CD14-positive monocyte (primary cell): Measurements from ENCODE around the gene DLGAP1. TPM values are rescaled to one million over a fixed set of nuclear protein-coding genes. Genes with fewer than 3 reads are reported as not detected.
A peak's percentile ranks its signal among the peaks of the same experiment; 100 is the strongest.

Source experiments
- DNase-seq, 3 donors: peaks; one replicate each; pipeline ENCODE4 v3.0.0-alpha.2; 2011 to 2022
- H2AFZ ChIP-seq: 2 replicates; pipeline ENCODE4 v1.6.0; 2012; ENCODE audit warnings: mild to moderate bottlenecking, low read depth, low read length, inconsistent platforms; ENCODE audit not compliant: insufficient read depth, poor library complexity, severe bottlenecking
- H3K27ac ChIP-seq, 2 donors: 1 replicate in 1 of 2; 2 replicates in 1 of 2; pipeline ENCODE4 v1.5.1; 2012 to 2013; ENCODE audit warnings: low read length in 2 of 2, control low read depth in 1 of 2, inconsistent platforms in 1 of 2, low read depth in 1 of 2, mild to moderate bottlenecking in 1 of 2
- H3K27me3 ChIP-seq, 2 donors: one replicate each; pipeline versions ENCODE4 v1.6.0 to v1.6.1; 2011 to 2013; ENCODE audit warnings: low read length in 2 of 2; ENCODE audit not compliant: control insufficient read depth in 2 of 2, insufficient read depth in 2 of 2
- H3K36me3 ChIP-seq, 2 donors: replicated peaks in 1 of 2; 1 replicate in 1 of 2; 2 replicates in 1 of 2; pipeline versions ENCODE4 v1.5.1 to v1.6.1; 2012 to 2013; ENCODE audit warnings: low read length in 2 of 2, control low read depth in 1 of 2, inconsistent platforms in 1 of 2, mild to moderate bottlenecking in 1 of 2; ENCODE audit not compliant: insufficient read depth in 2 of 2, control insufficient read depth in 1 of 2
- H3K4me1 ChIP-seq, 2 donors: 1 replicate in 1 of 2; 2 replicates in 1 of 2; pipeline versions ENCODE4 v1.5.1 to v1.6.1; 2012 to 2013; ENCODE audit warnings: low read length in 2 of 2, control low read depth in 1 of 2, inconsistent platforms in 1 of 2, mild to moderate bottlenecking in 1 of 2, moderate library complexity in 1 of 2; ENCODE audit not compliant: insufficient read depth in 2 of 2, control insufficient read depth in 1 of 2
- H3K4me2 ChIP-seq: replicated peaks from 2 replicates; pipeline ENCODE3; 2012; ENCODE audit warnings: low read length, moderate library complexity, mild to moderate bottlenecking; ENCODE audit not compliant: poor library complexity, severe bottlenecking; ENCODE audit errors: extremely low read depth
- H3K4me3 ChIP-seq, 3 experiments: fragments of 200-600 bp in 1 of 3; sonication (generic) in 1 of 3; replicated peaks in 1 of 3; 1 replicate in 2 of 3; 2 replicates in 1 of 3; pipeline ENCODE4 v1.5.1; 2011 to 2013; ENCODE audit warnings: low read length in 3 of 3, mild to moderate bottlenecking in 3 of 3, control low read depth in 2 of 3, low read depth in 2 of 3, inconsistent platforms in 1 of 3, moderate library complexity in 1 of 3
- H3K79me2 ChIP-seq: 2 replicates; pipeline ENCODE4 v1.6.0; 2012; ENCODE audit warnings: mild to moderate bottlenecking, control low read depth, inconsistent platforms, low read length, moderate library complexity; ENCODE audit not compliant: insufficient read depth
- H3K9ac ChIP-seq: 2 replicates; pipeline ENCODE4 v1.6.0; 2017; ENCODE audit warnings: low read length, mild to moderate bottlenecking; ENCODE audit not compliant: insufficient read depth, poor library complexity, severe bottlenecking
- H3K9me3 ChIP-seq, 2 donors: replicated peaks in 1 of 2; 1 replicate in 1 of 2; 2 replicates in 1 of 2; pipeline versions ENCODE4 v1.5.1 to v1.6.1; 2012 to 2013; ENCODE audit warnings: low read length in 2 of 2, control low read depth in 1 of 2; ENCODE audit not compliant: control insufficient read depth in 1 of 2, insufficient read depth in 1 of 2
- H4K20me1 ChIP-seq: 2 replicates; pipeline ENCODE4 v1.6.0; 2012; ENCODE audit warnings: mild to moderate bottlenecking, low read length, control low read depth, moderate library complexity; ENCODE audit not compliant: insufficient read depth
- H3K27ac Mint-ChIP-seq, 7 donors: one replicate each; pipeline ENCODE4 v1.8.0; 2020; ENCODE audit warnings: mild to moderate bottlenecking in 7 of 7, mixed read lengths in 7 of 7, moderate library complexity in 6 of 7, inconsistent platforms in 2 of 7
- H3K27me3 Mint-ChIP-seq, 3 donors: one replicate each; pipeline ENCODE4 v1.8.0; 2021 to 2022; ENCODE audit warnings: low read depth in 3 of 3, mild to moderate bottlenecking in 3 of 3, mixed read lengths in 3 of 3, moderate library complexity in 3 of 3, inconsistent platforms in 1 of 3
- H3K36me3 Mint-ChIP-seq, 2 donors: one replicate each; pipeline ENCODE4 v1.8.0; 2020; ENCODE audit warnings: mixed read lengths in 2 of 2, inconsistent platforms in 1 of 2, mild to moderate bottlenecking in 1 of 2
- H3K4me1 Mint-ChIP-seq: one replicate; pipeline ENCODE4 v1.8.0; 2020; ENCODE audit warnings: mild to moderate bottlenecking, mixed read lengths
- H3K4me3 Mint-ChIP-seq, 2 donors: one replicate each; pipeline ENCODE4 v1.8.0; 2020; ENCODE audit warnings: mild to moderate bottlenecking in 2 of 2, mixed read lengths in 2 of 2, moderate library complexity in 1 of 2
- H3K9me3 Mint-ChIP-seq, 7 donors: one replicate each; pipeline ENCODE4 v1.8.0; 2020 to 2022; ENCODE audit warnings: mixed read lengths in 7 of 7, mild to moderate bottlenecking in 6 of 7, moderate library complexity in 6 of 7, inconsistent platforms in 2 of 7
- WGBS: methylation state at CpG from one replicate; pipeline ENCODE4 v1.1.5; 2013; ENCODE audit warnings: missing lambda C conversion rate; ENCODE audit not compliant: insufficient coverage; 5-methylcytosine and 5-hydroxymethylcytosine counted together
- intact Hi-C, 2 donors: fragments of 100-400 bp; cut with micrococcal nuclease; formaldehyde crosslinking; loops; one replicate each; pipeline versions ENCODE4 v1.15.0 to v1.15.1; 2023
- polyA plus RNA-seq, 3 donors: library from polyadenylated mRNA; depleted of rRNA in 1 of 3; unstranded in 2 of 3; stranded (reverse) in 1 of 3; fragments of 300-500 nt in 2 of 3; fragments of >200 nt in 1 of 3; fragmentation: Illumina TruSeq in 2 of 3; gene quantifications; 1 replicate in 2 of 3; 2 replicates in 1 of 3; pipeline ENCODE4 v1.2.3, GENCODE V29; 2012 to 2021
- TF ChIP-seq, protein P1 (sequence below): fragments of 200-600 bp; IDR thresholded peaks from one replicate; pipeline ENCODE4 v1.8.0; 2022; ENCODE audit warnings: antibody characterized with exemption, mild to moderate bottlenecking

The DLGAP1 gene
- polyA plus RNA-seq, 3 donors: 0.09 to 0.42 TPM; not detected in 1

DNA sequence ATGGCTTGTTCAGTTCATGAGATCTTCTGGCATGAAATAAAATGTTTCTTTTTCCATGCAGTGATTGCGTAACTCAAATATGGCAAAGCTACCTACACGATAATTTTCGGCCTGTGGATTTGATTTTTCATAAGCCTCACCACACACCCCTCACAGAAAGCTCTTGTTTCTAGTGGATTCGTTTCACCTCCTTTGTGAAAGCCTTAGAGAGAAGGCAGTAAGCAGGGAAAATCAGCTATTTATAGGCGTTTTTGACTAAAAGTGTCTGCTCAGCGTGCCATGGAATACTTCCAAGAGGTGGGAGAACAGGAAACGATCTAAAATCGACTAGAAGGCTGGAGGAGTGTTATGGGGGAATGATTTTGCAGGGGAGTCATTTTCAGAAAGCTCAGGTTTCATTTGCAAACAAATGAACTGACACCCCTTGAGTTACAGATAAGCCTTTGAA, 587.2 kb downstream of the DLGAP1 start:
- Mint-ChIP-seq H3K4me1 (peaks cover 12% of the 10 kb centered on the region), H3K27me3 (peaks cover 0 to 1% (median 0%) of the 10 kb centered on the region in 3 donors), H3K27ac (no peak overlapping the region), H3K9me3 (no peaks in the 10 kb centered on the region), H3K4me3 (no peak overlapping the region), H3K36me3 (no peaks in the 10 kb centered on the region)
- Histone ChIP-seq H3K4me1 (peaks cover 5 to 6% of the 10 kb centered on the region in 2 donors), H2AFZ (no peak overlapping the region), H3K9me3 (no peaks in the 10 kb centered on the region), H3K36me3 (no peaks in the 10 kb centered on the region), H3K27ac (no peak overlapping the region), H3K79me2 (no peaks in the 10 kb centered on the region), H3K4me3 (no peak overlapping the region), H3K27me3 (no peaks in the 10 kb centered on the region), H3K9ac (no peak overlapping the region), H4K20me1 (no peaks in the 10 kb centered on the region), H3K4me2 (no peak overlapping the region)
- WGBS: 67% methylated on average over 4 of the region's 8 CpGs
- intact Hi-C loops: loop anchor here (5.0 to 10.0 kb wide), 2 partner anchors 93 to 96 kb away; no protein-coding TSS in a partner anchor
- DNase-seq: no peak
- TF ChIP-seq, protein P1, sequence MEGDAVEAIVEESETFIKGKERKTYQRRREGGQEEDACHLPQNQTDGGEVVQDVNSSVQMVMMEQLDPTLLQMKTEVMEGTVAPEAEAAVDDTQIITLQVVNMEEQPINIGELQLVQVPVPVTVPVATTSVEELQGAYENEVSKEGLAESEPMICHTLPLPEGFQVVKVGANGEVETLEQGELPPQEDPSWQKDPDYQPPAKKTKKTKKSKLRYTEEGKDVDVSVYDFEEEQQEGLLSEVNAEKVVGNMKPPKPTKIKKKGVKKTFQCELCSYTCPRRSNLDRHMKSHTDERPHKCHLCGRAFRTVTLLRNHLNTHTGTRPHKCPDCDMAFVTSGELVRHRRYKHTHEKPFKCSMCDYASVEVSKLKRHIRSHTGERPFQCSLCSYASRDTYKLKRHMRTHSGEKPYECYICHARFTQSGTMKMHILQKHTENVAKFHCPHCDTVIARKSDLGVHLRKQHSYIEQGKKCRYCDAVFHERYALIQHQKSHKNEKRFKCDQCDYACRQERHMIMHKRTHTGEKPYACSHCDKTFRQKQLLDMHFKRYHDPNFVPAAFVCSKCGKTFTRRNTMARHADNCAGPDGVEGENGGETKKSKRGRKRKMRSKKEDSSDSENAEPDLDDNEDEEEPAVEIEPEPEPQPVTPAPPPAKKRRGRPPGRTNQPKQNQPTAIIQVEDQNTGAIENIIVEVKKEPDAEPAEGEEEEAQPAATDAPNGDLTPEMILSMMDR: no peak

DNA sequence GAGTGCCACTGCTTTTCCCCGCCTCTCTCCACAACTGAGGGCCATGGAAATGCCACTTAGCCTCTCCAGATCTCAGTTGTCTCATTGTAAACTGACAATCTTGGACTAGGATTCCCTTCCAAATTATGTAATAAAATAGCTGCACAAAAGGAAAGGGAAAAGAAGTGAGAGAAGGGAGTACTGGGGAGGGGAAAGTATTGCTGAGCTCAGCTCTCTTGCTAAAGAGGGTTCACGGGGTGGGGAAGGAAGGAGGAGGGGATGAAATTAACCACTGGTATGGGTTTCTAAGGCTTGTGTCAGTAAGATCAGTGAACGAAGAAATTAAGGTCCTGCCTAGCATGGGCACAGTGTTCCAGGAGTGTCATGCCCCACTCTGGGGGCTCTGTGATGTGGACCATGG, 587.9 kb downstream of the DLGAP1 start:
- H3K4me3 ChIP-seq: no peak overlapping the region
- H3K36me3 Mint-ChIP-seq: no peaks in the 10 kb centered on the region
- TF ChIP-seq, protein P1: no peak
- H3K27me3 Mint-ChIP-seq: peaks cover 0 to 1% (median 0%) of the 10 kb centered on the region in 3 donors
- H4K20me1 ChIP-seq: no peaks in the 10 kb centered on the region
- no peak overlapping the region for H3K4me3 Mint-ChIP-seq
- H3K27me3 ChIP-seq: no peaks in the 10 kb centered on the region
- H3K4me1 Mint-ChIP-seq: peaks cover 6% of the 10 kb centered on the region
- no peaks in the 10 kb centered on the region for H3K36me3 ChIP-seq
- no peaks in the 10 kb centered on the region for H3K9me3 Mint-ChIP-seq
- H3K27ac ChIP-seq: no peak overlapping the region
- no peaks in the 10 kb centered on the region for H3K4me1 ChIP-seq
- H2AFZ ChIP-seq: no peak overlapping the region
- no peaks in the 10 kb centered on the region for H3K9me3 ChIP-seq
- H3K4me2 ChIP-seq: no peak overlapping the region
- no peaks in the 10 kb centered on the region for H3K79me2 ChIP-seq
- H3K27ac Mint-ChIP-seq: peak overlapping the region in 1 of 7 donors; percentile 85
- no peak overlapping the region for H3K9ac ChIP-seq
- no peak for DNase-seq
- 21% methylated on average over 2 of the region's 3 CpGs for WGBS
- intact Hi-C loops: loop anchor here (5.0 to 10.0 kb wide), 2 partner anchors 92 to 95 kb away; no protein-coding TSS in a partner anchor
